MV-4-11 (cell line): Measurements from ENCODE around the gene ARID5B.
A peak's percentile ranks its signal among the peaks of the same experiment; 100 is the strongest.

Source experiments
- DNase-seq: peaks from one replicate; lab custom pipeline; 2025; lab: John Stamatoyannopoulos, UW

The ARID5B gene

DNA sequence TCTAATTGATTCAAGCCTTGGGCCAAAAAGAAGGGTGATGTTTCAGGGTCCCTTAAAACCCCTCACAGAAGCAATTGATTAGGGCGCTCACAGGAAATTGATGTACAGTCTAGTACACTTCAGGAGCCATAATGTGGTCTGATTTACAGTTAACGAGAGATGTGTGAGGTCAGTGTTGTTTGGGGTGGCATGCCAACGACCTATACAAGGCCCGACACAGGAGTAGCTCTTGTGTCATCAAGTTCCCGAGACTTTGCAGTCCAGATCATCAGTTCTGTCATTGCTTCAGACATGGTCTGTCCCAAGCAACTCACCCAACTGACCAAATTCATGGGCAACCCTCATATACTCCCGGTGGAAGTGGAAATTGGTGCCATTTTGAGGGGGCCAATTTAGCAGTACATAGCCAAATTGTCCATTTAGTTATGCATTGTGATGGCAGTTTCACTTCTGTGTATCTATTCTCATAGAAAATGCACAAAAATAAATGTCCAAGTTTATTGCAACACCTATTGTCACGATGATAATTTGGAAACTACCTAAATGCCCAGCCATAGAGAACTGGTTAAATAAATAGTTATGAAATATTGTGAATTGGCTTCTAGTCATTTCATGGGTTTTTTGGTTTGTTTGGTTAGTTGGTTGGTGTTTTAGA is 18.0 kb upstream of the ARID5B start:
- DNase-seq: peak; percentile 50

DNA sequence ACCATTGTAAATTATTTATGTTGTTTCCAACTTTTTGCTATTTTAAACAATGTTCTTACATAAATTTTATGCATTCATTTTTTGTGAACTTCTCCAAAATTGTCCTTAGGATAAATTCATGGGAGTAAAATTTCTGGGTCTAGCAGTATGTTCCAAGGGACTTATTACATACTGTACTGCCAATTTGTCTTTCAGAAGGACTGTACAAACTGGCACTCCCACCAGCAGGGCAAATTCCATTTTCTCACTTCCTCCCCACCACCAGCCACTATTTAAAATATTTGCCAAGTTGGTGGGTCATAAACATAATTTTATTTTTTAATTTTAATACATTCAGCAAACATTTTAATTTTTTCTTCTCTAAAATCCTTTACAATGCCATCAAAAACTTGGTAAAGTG is 13.7 kb upstream of the ARID5B start:
- DNase-seq: no peak

DNA sequence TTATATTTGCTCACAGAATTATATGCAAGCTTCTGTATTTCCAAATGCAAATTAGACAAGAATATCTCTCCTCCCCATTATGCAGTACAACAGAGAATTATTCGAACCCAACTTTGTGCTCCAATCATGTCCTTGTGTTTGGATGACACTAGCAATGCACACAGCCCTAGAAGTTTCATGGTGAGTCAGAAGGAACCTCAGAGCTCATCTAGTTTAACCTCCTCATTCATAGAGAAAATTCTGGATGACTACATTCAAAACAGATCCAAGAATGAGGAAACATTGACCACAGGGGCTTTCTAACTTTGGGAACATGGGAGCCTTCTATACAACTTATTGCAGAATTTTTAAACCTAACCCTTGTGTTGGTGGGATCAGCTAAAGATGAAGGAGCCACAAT is 12.8 kb upstream of the ARID5B start:
- DNase-seq: no peak

DNA sequence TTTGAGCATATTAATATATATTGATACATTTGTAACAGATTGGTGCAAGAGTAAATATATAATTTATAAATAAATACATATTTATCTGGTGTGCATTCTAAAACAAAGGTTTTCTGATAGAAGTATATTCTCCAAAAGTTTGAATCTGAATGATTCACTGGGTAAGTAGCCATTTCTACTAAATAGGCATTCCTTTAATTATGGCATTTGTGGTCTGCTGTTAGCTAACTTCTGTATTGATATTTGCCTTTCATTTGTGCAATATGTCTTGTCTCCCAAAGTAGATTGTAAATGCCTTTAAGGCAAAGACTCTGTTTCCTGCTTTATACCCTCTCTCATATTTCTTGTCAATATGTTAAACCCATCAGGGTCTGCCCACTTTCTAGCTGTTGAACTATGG is 11.1 kb upstream of the ARID5B start:
- DNase-seq: no peak

DNA sequence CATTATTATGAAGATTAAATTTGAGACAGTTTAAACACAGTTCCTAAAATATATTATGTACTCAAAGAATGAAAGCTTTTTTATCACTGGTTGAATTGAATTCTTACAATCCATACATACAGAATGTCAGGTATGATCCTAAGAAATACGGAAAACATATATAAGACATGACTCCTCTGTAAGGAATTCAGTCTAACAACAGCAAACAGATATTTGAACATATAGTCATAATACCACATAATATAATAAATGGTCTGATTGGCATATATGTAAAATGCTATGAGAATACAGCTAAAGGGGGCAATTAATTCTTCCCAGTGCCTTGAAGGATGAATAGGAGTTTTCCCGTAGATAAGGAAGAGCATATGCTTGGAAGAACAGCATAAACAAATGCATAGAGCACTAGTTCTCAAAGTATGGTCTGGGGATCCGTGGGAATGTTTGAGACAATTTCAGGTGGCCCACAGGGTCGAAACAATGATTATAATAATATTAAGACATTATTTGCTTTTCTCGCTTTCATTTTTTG is 10.6 kb upstream of the ARID5B start:
- no peak for DNase-seq

DNA sequence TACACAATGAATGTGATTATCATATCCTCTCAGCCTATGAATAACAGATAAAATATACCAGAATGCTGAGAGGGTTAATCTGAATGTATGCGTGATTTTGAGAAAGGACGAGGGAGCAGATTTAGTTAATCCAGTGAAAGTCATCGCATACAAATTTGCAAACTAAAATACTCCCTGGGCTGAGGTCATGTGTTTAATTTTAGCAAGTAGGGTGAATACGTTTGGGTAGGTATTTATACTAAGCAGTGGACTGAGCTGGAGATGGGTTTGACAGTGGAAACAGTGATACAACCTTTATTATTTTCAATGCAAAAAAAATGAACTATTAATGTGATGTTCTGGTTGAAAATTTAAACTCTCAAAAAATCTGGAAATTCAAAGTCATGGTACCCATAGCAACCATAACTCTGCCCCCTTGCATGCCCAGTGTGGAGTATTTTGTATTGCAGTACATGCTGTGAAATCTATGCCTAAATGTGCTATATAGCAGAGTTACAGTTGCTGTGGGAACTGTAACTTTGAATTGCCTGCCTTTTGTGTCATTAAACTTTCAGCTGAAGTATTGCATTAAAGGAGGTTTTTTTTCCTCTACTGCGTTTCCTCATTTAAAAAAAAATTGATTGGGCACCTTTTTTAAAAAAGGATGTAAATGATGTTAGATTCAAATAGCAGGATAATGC is 9.5 kb upstream of the ARID5B start:
- no peak for DNase-seq

DNA sequence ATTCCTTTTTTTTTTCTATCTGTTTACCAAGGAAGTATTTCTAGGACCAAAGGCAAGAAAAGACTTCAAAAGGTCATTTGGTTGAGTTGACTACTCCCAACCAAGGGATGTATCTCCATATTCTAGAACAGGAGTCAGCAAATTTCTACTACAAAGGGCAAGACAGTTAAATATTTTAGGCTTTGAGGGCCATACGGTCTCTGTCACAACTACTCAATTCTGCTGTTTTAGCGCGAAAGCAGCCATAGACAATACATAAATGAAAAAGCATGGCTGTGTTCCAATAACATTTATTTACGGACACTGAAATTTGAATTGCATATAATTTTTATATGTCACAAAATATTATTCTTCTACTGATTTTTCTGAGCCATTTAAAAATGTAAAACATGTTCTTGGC is 8.5 kb upstream of the ARID5B start:
- DNase-seq: no peak

DNA sequence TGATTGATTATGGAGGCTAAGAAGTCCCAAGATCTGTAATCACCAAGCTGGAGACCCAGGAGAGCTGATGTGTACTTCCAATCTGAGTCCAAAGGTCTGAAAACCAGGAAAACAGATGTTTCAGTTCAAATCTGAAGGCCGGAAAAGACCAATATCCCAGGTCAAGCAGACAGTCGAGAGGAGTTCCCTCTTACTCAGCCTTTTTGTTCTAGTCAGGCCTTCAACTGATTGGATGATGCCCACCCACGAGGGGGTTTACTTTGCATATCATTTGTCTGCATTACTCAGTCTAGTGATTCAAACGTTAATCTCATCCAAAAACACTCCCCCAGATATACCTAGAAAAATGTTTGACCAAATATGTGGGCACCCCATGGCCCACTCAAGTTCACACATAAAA is 7.4 kb upstream of the ARID5B start:
- no peak for DNase-seq

DNA sequence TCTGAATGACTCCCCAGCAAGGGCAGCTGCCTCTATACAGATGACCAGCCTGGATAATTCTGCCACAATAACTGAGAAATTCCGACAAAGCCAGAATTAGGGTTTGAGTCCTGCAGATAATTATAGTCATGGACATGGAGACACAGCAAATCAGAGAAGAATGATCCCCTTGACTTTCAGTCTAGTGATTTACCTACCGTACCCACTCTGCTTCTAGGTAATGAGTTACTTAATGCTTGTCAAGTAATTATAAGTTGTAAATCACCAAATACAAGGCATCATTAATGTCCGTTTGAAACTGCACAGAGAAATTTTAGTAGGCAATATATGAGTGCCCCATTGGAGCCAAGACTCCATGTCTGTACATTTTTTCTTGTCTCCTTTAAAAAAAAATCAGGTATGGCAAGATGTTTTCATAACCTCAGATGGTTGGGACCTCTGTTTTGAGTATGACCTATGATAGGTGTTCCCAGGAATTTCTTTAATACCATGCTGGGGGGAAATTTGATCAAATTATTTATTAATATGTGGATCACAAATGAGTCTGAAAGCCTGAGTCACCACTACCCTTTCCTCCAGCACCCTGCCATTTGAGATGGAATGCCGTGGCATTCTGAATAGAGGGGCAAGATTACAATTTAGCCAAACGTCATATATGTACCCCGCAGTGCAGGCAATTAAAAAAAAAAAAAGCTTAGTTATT is 5.5 kb upstream of the ARID5B start:
- DNase-seq: no peak

DNA sequence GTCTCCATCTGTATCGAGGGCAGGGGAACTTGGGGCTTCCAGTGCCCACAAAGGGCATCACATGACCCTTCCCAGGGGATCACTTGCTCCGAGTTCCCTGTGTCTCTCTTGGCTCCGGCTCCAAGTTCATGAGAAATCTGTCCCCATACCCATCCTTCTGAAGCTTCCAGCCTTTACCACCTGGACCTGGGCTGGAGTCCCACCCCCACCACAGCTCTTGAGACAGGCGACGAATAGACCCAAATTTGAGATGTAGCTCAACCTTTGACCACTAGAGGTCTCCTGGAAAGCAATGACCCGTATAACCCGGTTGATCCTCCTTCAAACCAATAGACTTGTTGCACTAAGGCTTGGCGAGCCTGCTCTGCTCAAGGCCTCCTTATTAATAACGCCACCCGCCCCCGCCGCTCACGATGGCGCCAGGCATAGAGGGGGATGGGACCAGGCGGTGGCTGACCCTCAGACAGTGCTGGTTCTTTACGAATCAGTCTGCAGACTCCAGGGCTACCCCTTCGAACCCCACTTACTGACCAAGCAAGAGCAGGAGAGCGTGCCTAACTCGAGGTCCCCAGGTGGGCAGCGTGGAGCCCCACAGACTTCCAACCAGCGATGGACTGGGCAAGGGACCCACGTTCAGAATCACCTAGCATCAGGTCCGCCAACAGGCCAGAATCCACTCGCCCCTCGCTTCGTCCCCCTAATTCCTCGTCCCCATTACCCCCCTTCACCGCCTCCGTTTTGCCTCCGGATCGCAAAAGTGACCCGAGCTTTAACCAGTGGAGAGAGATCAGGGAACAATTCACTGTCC is 4.4 kb upstream of the ARID5B start:
- DNase-seq: peak; percentile 77

DNA sequence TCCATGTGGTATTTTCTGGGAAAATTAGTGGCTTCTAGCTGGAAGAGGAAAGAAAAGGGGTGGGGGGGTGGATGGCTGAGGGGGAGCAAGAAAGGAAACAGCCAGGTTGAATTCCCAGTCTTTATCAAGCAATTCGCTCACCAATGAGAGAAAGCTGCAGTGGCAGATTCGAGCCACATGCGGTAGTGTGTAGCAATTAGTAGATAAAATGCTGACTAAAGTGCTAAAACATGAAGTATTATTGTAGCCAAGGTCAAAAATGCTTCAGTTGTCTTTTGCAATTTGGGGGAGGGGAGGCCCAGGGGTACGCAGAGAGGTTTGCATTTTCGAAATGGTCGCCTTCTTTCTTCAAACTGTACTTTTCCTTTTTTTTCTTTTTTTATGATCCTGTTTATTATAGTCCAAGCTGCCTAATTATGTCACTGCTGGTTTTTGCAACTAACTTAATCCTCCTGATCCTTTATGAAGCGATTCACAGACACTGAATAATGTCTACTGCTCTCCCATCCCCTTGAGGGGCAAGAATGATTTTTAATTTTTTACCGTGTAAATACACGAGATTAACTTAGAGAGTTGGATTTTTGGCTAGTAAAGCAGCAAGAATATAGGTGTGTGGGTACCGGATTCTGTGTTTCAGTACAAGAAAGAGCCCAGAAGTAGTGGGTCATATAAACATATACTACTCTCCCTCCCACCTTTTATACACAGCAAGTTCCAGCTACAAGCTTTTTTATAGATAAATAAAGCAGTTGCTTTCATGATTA is 3.6 kb upstream of the ARID5B start:
- no peak for DNase-seq

DNA sequence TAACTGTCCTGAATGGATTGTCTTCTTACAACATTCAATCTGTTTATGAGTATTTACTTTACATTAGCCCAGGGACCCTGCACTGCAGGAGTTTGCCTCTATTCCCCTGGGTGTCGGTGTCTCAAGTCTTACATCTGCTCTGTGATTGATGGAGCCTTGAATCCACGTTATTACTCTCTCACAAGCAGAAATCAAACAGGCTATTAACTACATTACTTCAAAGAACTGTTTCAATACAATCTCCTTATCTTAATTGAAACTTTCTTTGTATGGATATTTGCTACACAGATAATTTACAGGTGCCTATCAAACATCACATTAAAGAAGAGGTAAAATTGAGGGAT is 3.1 kb upstream of the ARID5B start:
- DNase-seq: no peak

DNA sequence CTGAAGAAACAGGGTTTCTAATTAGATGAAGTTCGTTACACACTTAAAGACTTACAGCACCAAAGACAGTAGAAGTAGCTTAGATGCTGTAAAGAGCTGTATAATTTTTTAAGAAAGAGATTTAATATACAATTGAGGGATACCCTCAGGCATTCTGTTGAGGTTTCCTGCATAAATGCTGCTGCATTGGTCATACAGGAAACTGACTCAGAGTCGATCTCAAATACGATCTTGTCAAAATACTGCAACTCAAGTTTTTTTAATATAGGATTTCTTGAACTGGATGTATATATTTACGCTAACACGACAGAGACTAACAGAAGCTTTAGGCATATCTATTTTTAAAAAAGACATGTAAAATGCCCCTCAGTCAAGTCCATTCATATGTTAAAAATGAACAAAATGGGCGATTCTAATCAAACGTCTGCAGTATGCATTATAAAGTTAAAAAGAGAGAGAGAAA is 2.4 kb upstream of the ARID5B start:
- peak; percentile 38 for DNase-seq

DNA sequence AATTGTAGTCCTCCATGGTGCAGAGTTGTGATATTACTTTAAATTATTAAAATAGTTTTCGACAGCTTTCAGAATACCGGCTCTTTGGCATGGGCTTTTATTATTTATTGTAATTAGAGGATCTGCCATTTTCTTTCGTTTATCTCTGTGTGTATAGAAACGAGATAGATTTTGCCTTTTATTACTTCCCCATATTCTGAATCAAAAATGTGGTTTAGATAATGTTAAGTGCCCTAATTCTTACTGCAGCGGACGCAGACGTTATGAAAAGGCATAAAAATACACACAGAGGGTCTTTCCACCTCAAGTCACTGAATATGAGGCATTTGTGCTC is 1.9 kb upstream of the ARID5B start:
- DNase-seq: no peak

DNA sequence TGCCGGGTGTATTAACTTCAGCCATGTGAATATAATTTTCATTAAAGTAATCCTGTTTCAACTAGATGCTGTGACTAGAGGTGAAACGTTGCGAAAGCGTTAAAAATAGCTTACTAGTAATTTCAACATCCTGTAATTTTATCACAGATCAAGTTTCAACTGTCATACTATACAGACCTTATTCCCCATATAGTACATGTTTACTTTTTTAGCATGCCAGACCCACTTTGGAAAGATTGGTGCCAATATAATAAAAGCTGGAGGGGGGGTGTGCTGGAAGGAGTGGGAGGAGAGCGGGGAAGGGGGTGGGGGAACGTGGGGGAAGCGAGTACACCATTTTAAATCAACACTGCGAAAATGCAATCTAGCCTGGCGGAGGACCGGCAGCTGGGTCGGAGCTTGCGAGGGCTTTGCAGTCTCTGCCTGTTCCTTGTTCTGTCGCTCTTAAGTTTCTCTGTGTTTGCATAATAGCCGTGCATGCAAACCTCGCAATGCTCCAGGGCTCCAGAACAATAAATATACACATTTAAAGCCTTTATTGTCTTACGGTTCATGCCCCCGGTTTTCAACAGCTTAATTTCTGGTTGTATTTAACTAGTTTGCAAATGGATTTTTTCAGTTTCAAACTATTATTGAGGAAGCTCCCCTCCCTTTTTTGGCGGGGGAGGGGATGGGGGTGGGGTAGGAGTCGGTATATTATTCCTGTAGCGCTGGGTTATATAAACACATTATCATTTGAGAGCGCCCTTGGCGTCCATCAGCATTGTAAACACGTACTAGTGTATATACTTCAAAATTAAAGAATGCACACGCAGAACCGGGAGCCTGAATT is 1.3 kb upstream of the ARID5B start:
- peak; percentile 77 for DNase-seq

DNA sequence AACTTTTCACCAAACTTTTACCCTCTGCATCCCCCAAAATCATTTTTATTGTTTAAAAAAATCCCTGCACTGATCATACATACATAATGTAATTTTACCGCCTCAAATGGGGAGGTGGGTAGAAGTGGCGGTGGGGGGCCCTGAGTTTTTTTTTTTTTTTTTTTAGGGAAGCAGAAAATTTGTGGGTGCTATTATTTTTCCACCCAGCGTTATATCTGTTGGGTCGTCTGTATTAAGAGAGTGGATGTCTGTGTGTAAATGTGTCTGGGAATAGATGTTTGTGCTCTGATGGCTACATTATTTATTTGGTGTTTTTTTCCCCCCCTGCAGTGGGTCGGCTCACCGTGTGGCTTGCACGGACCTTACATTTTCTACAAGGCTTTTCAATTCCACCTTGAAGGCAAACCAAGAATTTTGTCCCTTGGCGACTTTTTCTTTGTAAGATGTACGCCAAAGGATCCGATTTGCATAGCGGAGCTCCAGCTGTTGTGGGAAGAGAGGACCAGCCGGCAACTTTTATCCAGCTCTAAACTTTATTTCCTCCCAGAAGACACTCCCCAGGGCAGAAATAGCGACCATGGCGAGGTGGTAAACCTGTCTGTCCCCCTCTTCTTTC is 438 bp downstream of the ARID5B start:
- DNase-seq: no peak

DNA sequence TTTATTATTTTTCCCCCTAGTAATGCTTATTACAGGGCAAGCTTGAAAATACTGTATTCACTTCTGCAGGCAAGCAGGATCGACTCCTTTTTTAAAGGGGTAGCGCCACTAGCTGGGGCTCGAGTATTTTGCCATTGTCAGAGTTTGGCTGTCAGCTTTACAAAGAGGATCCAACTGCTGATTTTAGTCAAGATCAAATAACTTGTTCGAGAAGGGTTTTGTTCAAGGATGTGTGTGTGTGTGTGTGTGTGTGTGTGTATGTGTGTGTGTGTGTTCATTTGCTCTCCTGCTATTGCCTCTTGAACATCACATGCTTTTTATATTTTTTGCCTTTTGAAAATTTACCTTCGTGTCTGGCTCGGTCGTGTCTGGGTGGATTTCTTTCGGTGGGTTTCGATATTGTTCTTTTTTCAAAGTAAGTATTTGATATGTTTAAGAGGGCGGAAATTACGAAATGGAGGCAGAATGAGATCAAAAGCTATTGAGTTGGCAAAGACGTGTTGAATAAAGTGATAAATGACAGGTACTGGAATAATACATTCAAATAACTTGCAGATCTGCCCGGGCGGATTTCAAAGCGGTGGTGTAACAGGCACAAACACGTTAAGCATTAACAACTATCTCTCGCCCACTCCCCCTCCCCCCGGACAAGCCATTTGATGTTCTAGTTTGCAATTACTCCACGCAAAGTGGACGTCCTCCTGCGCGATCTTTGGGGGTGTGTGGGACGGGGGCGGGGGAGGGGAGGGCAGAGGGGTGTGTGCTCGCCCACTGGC is 1.1 kb downstream of the ARID5B start:
- DNase-seq: peak; percentile 54

DNA sequence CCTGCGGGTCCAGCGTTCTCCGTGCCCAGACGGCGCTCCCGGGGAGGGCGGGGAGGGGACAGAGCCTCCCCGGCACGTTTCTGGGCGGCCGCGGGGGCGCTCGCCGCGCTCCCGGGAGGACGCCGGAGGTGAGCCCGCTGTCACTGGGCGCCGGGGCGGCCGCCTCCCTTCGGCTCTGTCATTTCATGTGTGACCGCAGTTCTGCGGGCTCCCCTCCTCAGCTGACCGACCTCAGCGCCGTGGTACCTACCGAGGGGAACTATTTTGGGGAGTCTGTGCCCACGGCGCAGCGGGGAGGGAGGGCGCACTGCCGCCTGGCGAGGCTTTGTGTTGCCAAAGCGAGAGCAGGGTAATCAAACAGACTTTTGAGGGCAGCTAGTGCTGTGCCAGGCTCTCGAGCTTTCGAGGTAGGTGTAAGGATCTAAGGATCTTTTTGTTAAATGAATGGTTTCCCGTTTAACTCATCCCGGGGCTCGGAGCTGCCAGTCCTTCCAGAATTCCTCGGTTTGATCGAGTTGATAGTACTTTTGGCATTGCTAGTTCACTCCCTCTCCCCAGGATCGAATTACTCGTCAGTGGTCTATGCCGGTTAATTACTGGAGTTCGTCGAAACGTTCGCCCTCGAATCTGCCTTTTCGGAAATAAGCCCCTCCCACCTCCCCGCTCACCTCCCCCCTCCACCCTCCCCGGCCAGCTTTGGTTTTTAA is 1.9 kb downstream of the ARID5B start:
- peak; percentile 10 for DNase-seq

DNA sequence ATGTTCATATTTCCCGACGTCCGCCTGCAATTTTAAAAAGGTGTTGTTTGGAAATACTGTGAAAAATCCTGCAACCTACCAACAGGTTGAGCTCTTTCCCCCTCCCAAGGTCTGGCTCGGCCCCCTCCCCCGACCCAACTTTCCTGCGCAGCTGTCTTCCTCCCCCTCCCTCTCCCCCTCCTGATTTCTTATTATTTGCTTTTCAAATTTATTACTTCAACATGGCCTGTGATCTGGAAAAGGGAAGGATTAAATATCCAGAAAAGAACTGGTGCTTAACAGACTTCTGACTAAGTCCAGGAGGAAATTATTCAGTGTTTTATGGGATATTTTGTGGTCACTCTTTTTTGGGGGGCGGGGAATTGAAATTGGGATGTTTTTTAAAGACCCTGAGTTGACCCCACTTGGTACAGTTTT is 2.4 kb downstream of the ARID5B start:
- DNase-seq: no peak
